Renal pelvis (tissue), 4 donors: Measurements from ENCODE around the gene FLRT2. TPM values are rescaled to one million over a fixed set of nuclear protein-coding genes. Genes with fewer than 3 reads are reported as not detected.

Experiments used
- DNase-seq: peaks from one replicate; pipeline ENCODE4 v3.0.0-alpha.2; 2013
- polyA plus RNA-seq, 3 donors: library from polyadenylated mRNA; unstranded; fragments of 120-200 nt; gene quantifications; one replicate each; pipeline ENCODE4 v1.2.1, GENCODE V29; 2013; ENCODE audit not compliant: insufficient read length in 3 of 3

FLRT2 gene
- polyA plus RNA-seq, 3 donors = 204 to 245 (median 221) TPM

GRCh38 chr14:85554106-85554505 lies 24.2 kb downstream of the FLRT2 start:
- no peak for DNase-seq

GRCh38 chr14:85556267-85556666 lies 26.3 kb downstream of the FLRT2 start:
- no peak for DNase-seq

- no peak for DNase-seq
Measured at GRCh38 chr14:85558505-85558904, 28.6 kb downstream of the FLRT2 start.

- no peak for DNase-seq
Measured at GRCh38 chr14:85562630-85563029, 32.7 kb downstream of the FLRT2 start.

- no peak for DNase-seq
Measured at GRCh38 chr14:85564841-85565527, 35.0 kb downstream of the FLRT2 start.

GRCh38 chr14:85565862-85566296 lies 35.9 kb downstream of the FLRT2 start:
- no peak for DNase-seq

- no peak for DNase-seq
Measured at GRCh38 chr14:85566603-85567002, 36.7 kb downstream of the FLRT2 start.

- DNase-seq = no peak
Measured at GRCh38 chr14:85572011-85572410, 42.1 kb downstream of the FLRT2 start.

- no peak for DNase-seq
Measured at GRCh38 chr14:85572845-85573244, 42.9 kb downstream of the FLRT2 start.

- DNase-seq = no peak
Measured at GRCh38 chr14:85573406-85573805, 43.5 kb downstream of the FLRT2 start.

- DNase-seq = no peak
Measured at GRCh38 chr14:85574853-85575616, 45.1 kb downstream of the FLRT2 start.

GRCh38 chr14:85575617-85575898 lies 45.6 kb downstream of the FLRT2 start:
- no peak for DNase-seq

GRCh38 chr14:85576218-85576617 lies 46.3 kb downstream of the FLRT2 start:
- DNase-seq = no peak

- no peak for DNase-seq
Measured at GRCh38 chr14:85576848-85577542, 47.1 kb downstream of the FLRT2 start.

- no peak for DNase-seq
Measured at GRCh38 chr14:85577543-85578114, 47.7 kb downstream of the FLRT2 start.

GRCh38 chr14:85578357-85578756 lies 48.4 kb downstream of the FLRT2 start:
- DNase-seq = no peak

- DNase-seq = no peak
Measured at GRCh38 chr14:85578930-85579329, 49.0 kb downstream of the FLRT2 start.

- no peak for DNase-seq
Measured at GRCh38 chr14:85579942-85580341, 50.0 kb downstream of the FLRT2 start.

- no peak for DNase-seq
Measured at GRCh38 chr14:85580536-85581140, 50.7 kb downstream of the FLRT2 start.

- DNase-seq = no peak
Measured at GRCh38 chr14:85581691-85582090, 51.7 kb downstream of the FLRT2 start.

- no peak for DNase-seq
Measured at GRCh38 chr14:85583380-85583779, 53.4 kb downstream of the FLRT2 start.

- DNase-seq = no peak
Measured at GRCh38 chr14:85584481-85584880, 54.5 kb downstream of the FLRT2 start.
